Endothelial cell (in vitro differentiated cells): Measurements from ENCODE around the gene JAKMIP3. TPM values are rescaled to one million over a fixed set of nuclear protein-coding genes. Genes with fewer than 3 reads are reported as not detected.

Experiments
- DNase-seq: peaks from one replicate; pipeline ENCODE4 v3.0.0; 2021; ENCODE audit warnings: low spot score
- H3K27ac Mint-ChIP-seq: one replicate; pipeline ENCODE4 v1.8.0; 2021; ENCODE audit warnings: mixed read lengths, inconsistent platforms; ENCODE audit not compliant: unreplicated experiment
- H3K27me3 Mint-ChIP-seq: one replicate; pipeline ENCODE4 v1.8.0; 2021; ENCODE audit warnings: mild to moderate bottlenecking, moderate library complexity, mixed read lengths, inconsistent platforms; ENCODE audit not compliant: unreplicated experiment
- H3K36me3 Mint-ChIP-seq: one replicate; pipeline ENCODE4 v1.8.0; 2021; ENCODE audit warnings: mild to moderate bottlenecking, low read depth, mixed read lengths, inconsistent platforms; ENCODE audit not compliant: unreplicated experiment
- H3K4me1 Mint-ChIP-seq: one replicate; pipeline ENCODE4 v1.8.0; 2021; ENCODE audit warnings: mild to moderate bottlenecking, mixed read lengths, inconsistent platforms; ENCODE audit not compliant: unreplicated experiment
- H3K4me3 Mint-ChIP-seq: one replicate; pipeline ENCODE4 v1.8.0; 2021; ENCODE audit warnings: mild to moderate bottlenecking, mixed read lengths, inconsistent platforms; ENCODE audit not compliant: unreplicated experiment
- H3K9me3 Mint-ChIP-seq: one replicate; pipeline ENCODE4 v1.8.0; 2021; ENCODE audit warnings: mixed read lengths, inconsistent platforms; ENCODE audit not compliant: unreplicated experiment
- total RNA-seq: library from RNA; stranded (reverse); fragmentation: NEBNext Ultra II Directional; extraction: Animal tissue kit (Norgen Biotek cat#: 25700); gene quantifications from one replicate; pipeline ENCODE4 v1.2.1, GENCODE V29; 2021; ENCODE audit not compliant: unreplicated experiment
- TF ChIP-seq, protein P1 (sequence below): fragments of 200-600 bp; sonication (generic); IDR thresholded peaks from one replicate; pipeline ENCODE4 v1.5.0; 2021; ENCODE audit warnings: antibody characterized with exemption; ENCODE audit not compliant: unreplicated experiment

Gene JAKMIP3
- total RNA-seq, 1 donor from 2014 or later, result 0.05 TPM

DNA sequence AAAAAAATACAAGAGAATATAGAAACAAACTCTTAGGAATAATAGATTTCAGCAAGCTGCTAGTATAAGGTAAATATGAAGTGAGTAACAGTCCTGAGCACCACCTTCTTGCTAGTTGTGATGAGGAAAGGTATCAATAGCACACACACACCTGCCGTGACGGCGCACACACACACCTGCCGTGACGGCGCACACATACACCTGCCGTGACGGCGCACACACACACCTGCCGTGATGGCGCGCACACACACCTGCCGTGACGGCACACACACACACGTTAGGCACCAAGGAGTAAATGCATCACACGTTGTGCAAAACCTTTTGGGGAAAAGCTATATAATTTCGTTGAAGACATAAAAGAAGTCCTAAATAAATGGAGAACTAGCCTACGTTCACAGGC lies 4.7 kb upstream of the JAKMIP3 start:
- Mint-ChIP-seq H3K4me1 (peaks cover 3% of the 10 kb centered on the region), H3K36me3 (no peaks in the 10 kb centered on the region), H3K4me3 (no peak overlapping the region), H3K27ac (no peak overlapping the region), H3K9me3 (no peaks in the 10 kb centered on the region), H3K27me3 (peaks cover 5% of the 10 kb centered on the region)
- TF ChIP-seq, protein P1, sequence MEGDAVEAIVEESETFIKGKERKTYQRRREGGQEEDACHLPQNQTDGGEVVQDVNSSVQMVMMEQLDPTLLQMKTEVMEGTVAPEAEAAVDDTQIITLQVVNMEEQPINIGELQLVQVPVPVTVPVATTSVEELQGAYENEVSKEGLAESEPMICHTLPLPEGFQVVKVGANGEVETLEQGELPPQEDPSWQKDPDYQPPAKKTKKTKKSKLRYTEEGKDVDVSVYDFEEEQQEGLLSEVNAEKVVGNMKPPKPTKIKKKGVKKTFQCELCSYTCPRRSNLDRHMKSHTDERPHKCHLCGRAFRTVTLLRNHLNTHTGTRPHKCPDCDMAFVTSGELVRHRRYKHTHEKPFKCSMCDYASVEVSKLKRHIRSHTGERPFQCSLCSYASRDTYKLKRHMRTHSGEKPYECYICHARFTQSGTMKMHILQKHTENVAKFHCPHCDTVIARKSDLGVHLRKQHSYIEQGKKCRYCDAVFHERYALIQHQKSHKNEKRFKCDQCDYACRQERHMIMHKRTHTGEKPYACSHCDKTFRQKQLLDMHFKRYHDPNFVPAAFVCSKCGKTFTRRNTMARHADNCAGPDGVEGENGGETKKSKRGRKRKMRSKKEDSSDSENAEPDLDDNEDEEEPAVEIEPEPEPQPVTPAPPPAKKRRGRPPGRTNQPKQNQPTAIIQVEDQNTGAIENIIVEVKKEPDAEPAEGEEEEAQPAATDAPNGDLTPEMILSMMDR, result no peak
- DNase-seq, result no peak

DNA sequence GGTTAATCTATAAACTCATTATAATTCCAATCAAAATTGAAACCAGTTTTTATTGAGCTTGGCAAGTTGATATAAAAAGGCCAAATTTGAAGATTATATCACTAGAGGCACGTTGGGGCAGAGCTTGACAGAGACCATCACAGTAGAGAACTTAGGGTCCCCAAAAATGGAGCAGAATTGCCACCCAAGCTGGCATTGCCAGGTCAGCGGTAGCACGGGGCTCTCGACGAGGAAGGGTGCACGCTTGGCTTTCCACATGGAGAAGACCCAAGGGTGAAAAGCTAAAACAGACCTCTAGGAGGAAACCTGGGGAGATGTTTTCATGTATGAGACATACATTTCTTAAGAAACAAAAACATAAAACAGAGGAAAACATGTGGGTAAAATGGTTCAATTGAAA lies 4.3 kb upstream of the JAKMIP3 start:
- Mint-ChIP-seq H3K4me1 (peaks cover 4% of the 10 kb centered on the region), H3K27ac (no peak overlapping the region), H3K36me3 (no peaks in the 10 kb centered on the region), H3K9me3 (no peaks in the 10 kb centered on the region), H3K27me3 (peaks cover 5% of the 10 kb centered on the region), H3K4me3 (no peak overlapping the region)
- DNase-seq, result no peak
- TF ChIP-seq, protein P1, result no peak

DNA sequence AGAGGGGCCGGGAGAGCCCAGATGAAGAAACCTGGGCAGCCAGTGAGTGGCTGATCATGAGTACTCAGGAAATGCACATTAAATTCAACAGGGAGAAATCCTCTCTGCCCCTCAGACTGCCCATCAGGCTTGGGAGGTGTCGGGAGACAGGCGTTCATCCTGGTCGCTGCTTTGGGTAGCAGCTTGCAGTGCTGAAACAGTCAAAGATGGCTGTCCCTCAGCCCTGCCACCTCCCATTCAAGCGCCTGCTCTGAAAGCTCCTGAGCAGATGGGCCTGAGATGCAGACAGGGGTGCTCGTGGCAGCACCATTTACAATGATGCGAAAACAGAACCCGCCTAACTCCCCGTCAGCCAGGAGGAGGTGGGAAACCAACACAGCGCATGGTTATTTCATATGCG lies 3.6 kb upstream of the JAKMIP3 start:
- H3K36me3 Mint-ChIP-seq, result no peaks in the 10 kb centered on the region
- H3K4me3 Mint-ChIP-seq, result no peak overlapping the region
- TF ChIP-seq, protein P1, result no peak
- DNase-seq, result no peak
- H3K4me1 Mint-ChIP-seq, result peaks cover 4% of the 10 kb centered on the region
- no peaks in the 10 kb centered on the region for H3K9me3 Mint-ChIP-seq
- no peak overlapping the region for H3K27ac Mint-ChIP-seq
- H3K27me3 Mint-ChIP-seq, result peaks cover 5% of the 10 kb centered on the region

DNA sequence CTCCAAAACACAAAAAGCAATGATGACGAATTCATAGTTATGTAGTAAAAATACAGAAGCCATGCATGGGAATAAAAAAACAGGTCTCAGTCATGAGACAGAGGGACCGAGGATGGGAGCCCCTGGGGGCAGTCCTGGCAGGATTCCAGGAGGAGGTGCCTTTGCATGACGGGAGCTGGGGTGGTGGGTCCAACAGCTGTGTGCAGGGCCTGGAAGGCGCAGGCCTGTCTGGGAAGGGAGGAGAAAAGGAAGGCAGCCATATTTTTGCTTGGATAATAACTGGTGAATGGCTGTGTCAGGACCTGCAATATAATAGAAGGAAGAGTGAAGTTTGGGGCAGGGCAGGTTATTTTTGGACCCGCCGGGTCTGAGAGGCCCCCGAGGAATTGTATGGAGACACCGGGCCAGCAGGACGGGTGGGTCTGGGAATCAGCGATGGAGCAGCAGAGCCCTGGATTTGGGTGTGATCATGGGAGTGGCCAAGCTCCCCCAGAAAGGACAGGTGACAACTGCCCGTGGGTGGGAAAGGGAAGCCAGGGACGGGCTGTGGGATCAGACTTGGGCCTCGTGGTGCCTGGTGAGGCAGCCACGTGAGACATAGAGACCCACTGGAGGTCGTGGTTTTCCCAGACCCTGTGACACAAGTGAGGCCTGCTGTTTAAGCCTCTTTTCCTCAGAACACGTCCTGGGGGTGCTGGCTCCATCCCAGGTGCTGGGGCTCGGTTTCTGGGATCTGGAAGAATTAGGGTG lies 2.9 kb upstream of the JAKMIP3 start:
- no peak for DNase-seq
- H3K4me3 Mint-ChIP-seq, result no peak overlapping the region
- TF ChIP-seq, protein P1, result no peak

DNA sequence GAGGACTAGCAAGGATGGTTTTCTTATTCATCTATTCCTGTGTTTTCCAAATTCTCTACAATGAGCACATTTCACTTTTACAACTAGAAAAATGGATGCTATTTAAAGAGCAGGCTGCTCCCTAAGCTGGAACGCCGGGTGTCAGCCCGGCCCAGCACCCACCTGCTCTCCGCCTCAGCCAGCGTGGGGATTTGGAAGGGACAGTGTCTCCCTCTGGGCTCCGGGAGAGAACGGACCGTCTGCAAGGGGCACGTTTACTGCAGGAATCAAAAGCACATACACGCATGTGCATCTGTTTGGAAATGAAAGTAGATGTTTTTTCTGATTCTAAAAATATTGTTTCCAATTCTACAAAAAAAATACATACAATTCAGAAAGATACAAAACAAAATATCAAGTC lies 2.3 kb upstream of the JAKMIP3 start:
- no peak overlapping the region for H3K27ac Mint-ChIP-seq
- TF ChIP-seq, protein P1, result no peak
- peaks cover 3% of the 10 kb centered on the region for H3K27me3 Mint-ChIP-seq
- no peaks in the 10 kb centered on the region for H3K36me3 Mint-ChIP-seq
- no peaks in the 10 kb centered on the region for H3K9me3 Mint-ChIP-seq
- H3K4me1 Mint-ChIP-seq, result peaks cover 4% of the 10 kb centered on the region
- DNase-seq, result no peak
- H3K4me3 Mint-ChIP-seq, result no peak overlapping the region

More for the DNA sequence above, 2.9 kb upstream of the JAKMIP3 start:
- no peak overlapping the region for H3K27ac Mint-ChIP-seq
- peaks cover 5% of the 10 kb centered on the region for H3K27me3 Mint-ChIP-seq
- no peaks in the 10 kb centered on the region for H3K36me3 Mint-ChIP-seq
- H3K9me3 Mint-ChIP-seq, result no peaks in the 10 kb centered on the region
- H3K4me1 Mint-ChIP-seq, result peaks cover 4% of the 10 kb centered on the region
